ENCODE data around the gene ARHGAP31.

The ARHGAP31 gene

GRCh38 chr3:119292666-119293065 lies 1.5 kb upstream of the ARHGAP31 start:
- peaks cover 24% of the 10 kb centered on the region for H3K4me1 ChIP-seq (ENCODE audit: control insufficient read depth, low read length)
- H3K79me2 ChIP-seq (ENCODE audit: control insufficient read depth, low read length): no peaks in the 10 kb centered on the region
- TF ChIP-seq, protein P1, sequence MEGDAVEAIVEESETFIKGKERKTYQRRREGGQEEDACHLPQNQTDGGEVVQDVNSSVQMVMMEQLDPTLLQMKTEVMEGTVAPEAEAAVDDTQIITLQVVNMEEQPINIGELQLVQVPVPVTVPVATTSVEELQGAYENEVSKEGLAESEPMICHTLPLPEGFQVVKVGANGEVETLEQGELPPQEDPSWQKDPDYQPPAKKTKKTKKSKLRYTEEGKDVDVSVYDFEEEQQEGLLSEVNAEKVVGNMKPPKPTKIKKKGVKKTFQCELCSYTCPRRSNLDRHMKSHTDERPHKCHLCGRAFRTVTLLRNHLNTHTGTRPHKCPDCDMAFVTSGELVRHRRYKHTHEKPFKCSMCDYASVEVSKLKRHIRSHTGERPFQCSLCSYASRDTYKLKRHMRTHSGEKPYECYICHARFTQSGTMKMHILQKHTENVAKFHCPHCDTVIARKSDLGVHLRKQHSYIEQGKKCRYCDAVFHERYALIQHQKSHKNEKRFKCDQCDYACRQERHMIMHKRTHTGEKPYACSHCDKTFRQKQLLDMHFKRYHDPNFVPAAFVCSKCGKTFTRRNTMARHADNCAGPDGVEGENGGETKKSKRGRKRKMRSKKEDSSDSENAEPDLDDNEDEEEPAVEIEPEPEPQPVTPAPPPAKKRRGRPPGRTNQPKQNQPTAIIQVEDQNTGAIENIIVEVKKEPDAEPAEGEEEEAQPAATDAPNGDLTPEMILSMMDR (IDR thresholded peaks at IDR 0.05; ENCODE audit: low read depth, low read length, poor library complexity, severe bottlenecking): no peak
- TF ChIP-seq EZH2phosphoT487 (IDR thresholded peaks at IDR 0.05; ENCODE audit: borderline replicate concordance, low read length): no peak
- H3K4me3 ChIP-seq (ENCODE audit: low read length): no peak overlapping the region
- H4K20me1 ChIP-seq (ENCODE audit: control insufficient read depth, insufficient read depth, low read depth, low read length): no peaks in the 10 kb centered on the region
- H3K27ac ChIP-seq (ENCODE audit: low read depth, low read length): no peak overlapping the region
- peaks cover 11% of the 10 kb centered on the region for H3K9me3 ChIP-seq (ENCODE audit: control insufficient read depth, insufficient read depth, low read length)
- no peaks in the 10 kb centered on the region for H3K9me2 ChIP-seq (replicated peaks; ENCODE audit: control insufficient read depth, low read length)
- peaks cover 3% of the 10 kb centered on the region; the same call in 1 of the 2 replicates for H3F3A ChIP-seq (ENCODE audit: control insufficient read depth, insufficient read depth)
- no peaks in the 10 kb centered on the region for H3K36me3 ChIP-seq (ENCODE audit: control insufficient read depth, low read length)
- H3K27me3 ChIP-seq (ENCODE audit: control insufficient read depth, low read length): peaks cover 41% of the 10 kb centered on the region
- no peak overlapping the region for H3K4me2 ChIP-seq (ENCODE audit: low read length)

GRCh38 chr3:119293105-119293870 lies 895 bp upstream of the ARHGAP31 start:
- Histone ChIP-seq H3K9me3 (ENCODE audit: control insufficient read depth, insufficient read depth, low read length) (peaks cover 10% of the 10 kb centered on the region), H3K36me3 (ENCODE audit: control insufficient read depth, low read length) (no peaks in the 10 kb centered on the region), H3K4me1 (ENCODE audit: control insufficient read depth, low read length) (peaks cover 24% of the 10 kb centered on the region), H3K4me2 (ENCODE audit: low read length) (peak overlapping the region; percentile 89), H4K20me1 (ENCODE audit: control insufficient read depth, insufficient read depth, low read depth, low read length) (no peaks in the 10 kb centered on the region), H3K27ac (ENCODE audit: low read depth, low read length) (no peak overlapping the region), H3K9me2 (replicated peaks; ENCODE audit: control insufficient read depth, low read length) (no peaks in the 10 kb centered on the region), H3K27me3 (ENCODE audit: control insufficient read depth, low read length) (peaks cover 41% of the 10 kb centered on the region), H3K4me3 (ENCODE audit: low read length) (peak overlapping the region; percentile 74), H3F3A (ENCODE audit: control insufficient read depth, insufficient read depth) (peaks cover 3% of the 10 kb centered on the region; the same call in 1 of the 2 replicates), H3K79me2 (ENCODE audit: control insufficient read depth, low read length) (no peaks in the 10 kb centered on the region)
- no peak for TF ChIP-seq EZH2phosphoT487 (IDR thresholded peaks at IDR 0.05; ENCODE audit: borderline replicate concordance, low read length)
- TF ChIP-seq, protein P1 (IDR thresholded peaks at IDR 0.05; ENCODE audit: low read depth, low read length, poor library complexity, severe bottlenecking): no peak

DNA sequence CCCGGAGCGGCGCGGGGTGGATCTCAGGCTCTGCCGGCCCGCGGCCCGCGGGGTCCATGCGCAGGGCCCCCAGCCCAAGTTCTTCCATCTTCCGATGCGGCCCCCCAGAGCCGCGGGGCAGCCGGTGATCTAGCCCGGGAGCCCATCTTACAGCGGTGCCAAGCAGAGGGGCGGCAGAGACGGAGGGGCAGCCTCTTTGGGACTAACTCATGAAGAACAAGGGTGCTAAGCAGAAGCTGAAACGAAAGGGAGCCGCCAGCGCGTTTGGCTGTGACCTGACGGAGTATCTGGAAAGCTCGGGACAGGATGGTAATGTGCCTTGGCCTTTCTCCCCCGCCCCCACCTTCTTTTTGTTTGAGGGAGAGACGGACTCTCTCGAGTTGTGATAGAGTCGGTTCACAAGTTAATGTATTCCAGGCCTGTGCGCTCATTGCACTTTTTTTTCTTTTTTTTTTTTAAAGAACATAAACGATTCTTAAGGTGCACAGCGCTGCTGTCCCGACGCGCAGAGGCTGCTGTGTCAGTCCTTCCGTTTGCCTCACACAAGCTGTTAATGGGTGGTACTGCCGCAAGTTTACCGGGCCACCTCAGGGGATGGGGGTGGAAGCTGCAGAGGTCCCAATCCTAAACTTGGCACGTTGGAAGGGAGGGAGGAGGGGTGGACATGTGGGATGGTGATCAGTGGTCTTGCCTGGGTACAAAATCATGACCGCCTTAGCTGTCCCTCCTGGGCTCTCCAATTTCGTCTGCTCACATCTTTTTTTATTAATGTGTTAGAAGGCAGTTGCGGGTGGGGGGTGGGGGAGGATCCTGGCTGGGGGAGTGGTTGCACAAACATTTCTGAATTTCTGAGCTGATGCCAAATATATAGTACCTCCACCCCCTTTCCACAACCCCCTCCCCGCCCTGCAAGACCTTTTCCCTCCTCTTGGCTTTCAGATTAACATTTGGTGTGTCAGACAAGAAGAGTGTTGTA lies 801 bp downstream of the ARHGAP31 start:
- peaks cover 43% of the 10 kb centered on the region for H3K27me3 ChIP-seq (ENCODE audit: control insufficient read depth, low read length)
- no peaks in the 10 kb centered on the region for H3K9me3 ChIP-seq (ENCODE audit: control insufficient read depth, insufficient read depth, low read length)
- peaks cover 3% of the 10 kb centered on the region; the same call in 1 of the 2 replicates for H3F3A ChIP-seq (ENCODE audit: control insufficient read depth, insufficient read depth)
- no peaks in the 10 kb centered on the region for H3K36me3 ChIP-seq (ENCODE audit: control insufficient read depth, low read length)
- H4K20me1 ChIP-seq (ENCODE audit: control insufficient read depth, insufficient read depth, low read depth, low read length): no peaks in the 10 kb centered on the region
- peak overlapping the region; percentile 89 for H3K4me2 ChIP-seq (ENCODE audit: low read length)
- no peaks in the 10 kb centered on the region for H3K79me2 ChIP-seq (ENCODE audit: control insufficient read depth, low read length)
- H3K27ac ChIP-seq (ENCODE audit: low read depth, low read length): no peak overlapping the region
- H3K4me1 ChIP-seq (ENCODE audit: control insufficient read depth, low read length): peaks cover 24% of the 10 kb centered on the region
- H3K9me2 ChIP-seq (replicated peaks; ENCODE audit: control insufficient read depth, low read length): no peaks in the 10 kb centered on the region
- TF ChIP-seq, protein P1 (IDR thresholded peaks at IDR 0.05; ENCODE audit: low read depth, low read length, poor library complexity, severe bottlenecking): no peak
- no peak for TF ChIP-seq EZH2phosphoT487 (IDR thresholded peaks at IDR 0.05; ENCODE audit: borderline replicate concordance, low read length)
- H3K4me3 ChIP-seq (ENCODE audit: low read length): peak overlapping the region; percentile 74
